ENCODE measurements around the gene LIPM. TPM values are rescaled to one million over a fixed set of nuclear protein-coding genes. Genes with fewer than 3 reads are reported as not detected.

LIPM gene
- total and polyA plus RNA-seq, 2 donors from 2014 or later, result not detected

- H3K27me3 ChIP-seq (ENCODE audit: control insufficient read depth, insufficient read depth, low read length), result no peaks in the 10 kb centered on the region
- H3K9ac ChIP-seq (ENCODE audit: low read length in 3 of 3), result no peak overlapping the region
- no peak overlapping the region for H3K4me3 ChIP-seq (ENCODE audit: low read length in 3 of 3)
- H3K4me1 ChIP-seq (ENCODE audit: control insufficient read depth in 2 of 3, insufficient read depth in 2 of 3, low read depth in 1 of 3, low read length in 3 of 3), result no peaks in the 10 kb centered on the region
- no peaks in the 10 kb centered on the region for H3K36me3 ChIP-seq (ENCODE audit: control insufficient read depth in 2 of 3, insufficient read depth in 3 of 3, low read length in 3 of 3)
- H3K9me3 ChIP-seq (ENCODE audit: control insufficient read depth in 2 of 3, insufficient read depth in 1 of 3, low read length in 3 of 3), result no peaks in the 10 kb centered on the region
- no peak for TF ChIP-seq CTCF (IDR thresholded peaks at IDR 0.05; ENCODE audit: borderline replicate concordance, extremely low read depth, insufficient read depth)
- H3K27ac ChIP-seq (ENCODE audit: low read depth in 2 of 2, low read length in 2 of 2), result no peak overlapping the region
- FAIRE-seq (no peak), DNase-seq (no peak)
- intact Hi-C loops (cut with DNase I), result no loop called here
Observed at GRCh38 chr10:88803641-88804040, 1.1 kb downstream of the LIPM start.

GRCh38 chr10:88804083-88804812 lies 1.7 kb downstream of the LIPM start:
- Histone ChIP-seq H3K27ac (ENCODE audit: low read depth in 2 of 2, low read length in 2 of 2) (no peak overlapping the region), H3K9me3 (ENCODE audit: control insufficient read depth in 2 of 3, insufficient read depth in 1 of 3, low read length in 3 of 3) (no peaks in the 10 kb centered on the region), H3K4me1 (ENCODE audit: control insufficient read depth in 2 of 3, insufficient read depth in 2 of 3, low read depth in 1 of 3, low read length in 3 of 3) (no peaks in the 10 kb centered on the region), H3K36me3 (ENCODE audit: control insufficient read depth in 2 of 3, insufficient read depth in 3 of 3, low read length in 3 of 3) (no peaks in the 10 kb centered on the region), H3K4me3 (ENCODE audit: low read length in 3 of 3) (no peak overlapping the region), H3K9ac (ENCODE audit: low read length in 3 of 3) (no peak overlapping the region), H3K27me3 (ENCODE audit: control insufficient read depth, insufficient read depth, low read length) (no peaks in the 10 kb centered on the region)
- no peak for DNase-seq
- intact Hi-C loops (cut with DNase I), result no loop called here
- no peak for FAIRE-seq
- TF ChIP-seq CTCF (IDR thresholded peaks at IDR 0.05; ENCODE audit: borderline replicate concordance, extremely low read depth, insufficient read depth), result no peak

GRCh38 chr10:88805361-88805760 lies 2.8 kb downstream of the LIPM start:
- Histone ChIP-seq H3K9me3 (ENCODE audit: control insufficient read depth in 2 of 3, insufficient read depth in 1 of 3, low read length in 3 of 3) (no peaks in the 10 kb centered on the region), H3K9ac (ENCODE audit: low read length in 3 of 3) (no peak overlapping the region), H3K36me3 (ENCODE audit: control insufficient read depth in 2 of 3, insufficient read depth in 3 of 3, low read length in 3 of 3) (no peaks in the 10 kb centered on the region), H3K27me3 (ENCODE audit: control insufficient read depth, insufficient read depth, low read length) (no peaks in the 10 kb centered on the region), H3K27ac (ENCODE audit: low read depth in 2 of 2, low read length in 2 of 2) (no peak overlapping the region), H3K4me1 (ENCODE audit: control insufficient read depth in 2 of 3, insufficient read depth in 2 of 3, low read depth in 1 of 3, low read length in 3 of 3) (no peaks in the 10 kb centered on the region), H3K4me3 (ENCODE audit: low read length in 3 of 3) (no peak overlapping the region)
- intact Hi-C loops (cut with DNase I), result no loop called here
- FAIRE-seq (no peak), DNase-seq (no peak)
- no peak for TF ChIP-seq CTCF (IDR thresholded peaks at IDR 0.05; ENCODE audit: borderline replicate concordance, extremely low read depth, insufficient read depth)

- Histone ChIP-seq H3K36me3 (ENCODE audit: control insufficient read depth in 2 of 3, insufficient read depth in 3 of 3, low read length in 3 of 3) (no peaks in the 10 kb centered on the region), H3K27me3 (ENCODE audit: control insufficient read depth, insufficient read depth, low read length) (no peaks in the 10 kb centered on the region), H3K4me1 (ENCODE audit: control insufficient read depth in 2 of 3, insufficient read depth in 2 of 3, low read depth in 1 of 3, low read length in 3 of 3) (no peaks in the 10 kb centered on the region), H3K4me3 (ENCODE audit: low read length in 3 of 3) (no peak overlapping the region), H3K9ac (ENCODE audit: low read length in 3 of 3) (no peak overlapping the region), H3K9me3 (ENCODE audit: control insufficient read depth in 2 of 3, insufficient read depth in 1 of 3, low read length in 3 of 3) (no peaks in the 10 kb centered on the region), H3K27ac (ENCODE audit: low read depth in 2 of 2, low read length in 2 of 2) (no peak overlapping the region)
- FAIRE-seq (no peak), DNase-seq (no peak)
- intact Hi-C loops (cut with DNase I), result no loop called here
- TF ChIP-seq CTCF (IDR thresholded peaks at IDR 0.05; ENCODE audit: borderline replicate concordance, extremely low read depth, insufficient read depth), result no peak
Observed at GRCh38 chr10:88805924-88806323, 3.4 kb downstream of the LIPM start.
